PC-9 (cell line): Measurements from ENCODE around the gene THBD. TPM values are rescaled to one million over a fixed set of nuclear protein-coding genes. Genes with fewer than 3 reads are reported as not detected.

Source experiments
- BruUV-seq: library from RNA; stranded (reverse); fragments of 400-500 nt; replicated peaks from 2 replicates; lab custom pipeline; 2021; lab: Mats Ljungman, UMichigan
- CTCF ChIA-PET: fragments of 300-600 bp; sonication (Branson Sonifier 250); formaldehyde crosslinking; loops from one replicate; lab custom pipeline; 2022; ENCODE audit warnings: antibody characterized with exemption; lab: Charles Lee
- POLR2A ChIA-PET: fragments of 300-600 bp; sonication (Branson Sonifier 250); formaldehyde crosslinking; loops from one replicate; lab custom pipeline; 2022; ENCODE audit warnings: antibody characterized with exemption; ENCODE audit not compliant: unreplicated experiment; lab: Charles Lee
- DNase-seq, 2 experiments: peaks; one replicate each; pipeline versions ENCODE4 v3.0.0 to v3.0.0-alpha.2; 2015 to 2022; ENCODE audit warnings: mixed read lengths in 1 of 2
- H2AFZ ChIP-seq: fragments of 200-600 bp; sonication (generic); 2 replicates; pipeline ENCODE4 v1.8.1; 2017; ENCODE audit warnings: antibody characterized with exemption
- H3F3A ChIP-seq: fragments of 200-600 bp; sonication (generic); 2 replicates; pipeline ENCODE4 v1.8.1; 2017; ENCODE audit warnings: antibody characterized with exemption, mild to moderate bottlenecking, low read depth; ENCODE audit not compliant: insufficient read depth
- H3K27ac ChIP-seq: fragments of 200-600 bp; sonication (generic); 2 replicates; pipeline ENCODE4 v1.6.1; 2016; ENCODE audit warnings: mixed run types
- H3K27me3 ChIP-seq: fragments of 200-600 bp; sonication (generic); 2 replicates; pipeline ENCODE4 v1.6.1; 2016; ENCODE audit warnings: low read depth, mixed run types; ENCODE audit not compliant: insufficient read depth
- H3K36me3 ChIP-seq: fragments of 200-600 bp; sonication (generic); 2 replicates; pipeline ENCODE4 v1.6.1; 2016; ENCODE audit warnings: low read depth, mixed run types
- H3K4me1 ChIP-seq: fragments of 200-600 bp; sonication (generic); replicated peaks from 2 replicates; pipeline ENCODE4 v1.6.1; 2016; ENCODE audit warnings: mixed run types; ENCODE audit not compliant: insufficient read depth
- H3K4me2 ChIP-seq: fragments of 200-600 bp; sonication (generic); 2 replicates; pipeline ENCODE4 v1.6.1; 2017; ENCODE audit warnings: mixed run types
- H3K4me3 ChIP-seq: fragments of 200-600 bp; sonication (generic); 2 replicates; pipeline ENCODE4 v1.6.1; 2016; ENCODE audit warnings: mixed run types
- H3K79me2 ChIP-seq: fragments of 200-600 bp; sonication (generic); 2 replicates; pipeline ENCODE4 v1.6.1; 2017; ENCODE audit warnings: low read depth, mixed run types
- H3K9me2 ChIP-seq: fragments of 200-600 bp; sonication (generic); 2 replicates; pipeline ENCODE4 v1.8.1; 2017; ENCODE audit warnings: mild to moderate bottlenecking; ENCODE audit not compliant: insufficient read depth
- H3K9me3 ChIP-seq: fragments of 200-600 bp; sonication (generic); 2 replicates; pipeline ENCODE4 v1.8.1; 2016; ENCODE audit warnings: low read depth; ENCODE audit not compliant: insufficient read depth
- H4K20me1 ChIP-seq: fragments of 200-600 bp; sonication (generic); 2 replicates; pipeline ENCODE4 v1.8.1; 2017; ENCODE audit not compliant: insufficient read depth
- CTCF ChIP-seq: fragments of 200-600 bp; sonication (generic); conservative IDR thresholded peaks from 2 replicates; pipeline ENCODE4 v1.6.1; 2017; ENCODE audit warnings: mixed run types, antibody characterized with exemption, mild to moderate bottlenecking, moderate library complexity
- EZH2 ChIP-seq: fragments of 200-600 bp; sonication (generic); IDR thresholded peaks from 2 replicates; pipeline ENCODE4 v1.8.0; 2017; ENCODE audit warnings: antibody characterized with exemption, low read depth
- intact Hi-C: fragments of 100-400 bp; cut with micrococcal nuclease; formaldehyde crosslinking; loops from one replicate; pipeline ENCODE4 v1.10.0; 2022; ENCODE audit not compliant: unreplicated experiment
- total RNA-seq: library from RNA; stranded (reverse); gene quantifications from 2 replicates; pipeline ENCODE4 v1.2.3, GENCODE V29; 2021

Gene THBD
- total RNA-seq, 1 experiment from 2014 or later, result 1.7 TPM

GRCh38 chr20:23069108-23069507, 19.6 kb upstream of the THBD start:
- Histone ChIP-seq H3K9me2 (no peaks in the 10 kb centered on the region), H3F3A (no peaks in the 10 kb centered on the region), H4K20me1 (no peaks in the 10 kb centered on the region), H3K4me1 (no peaks in the 10 kb centered on the region), H3K79me2 (no peaks in the 10 kb centered on the region), H3K9me3 (no peaks in the 10 kb centered on the region), H3K4me2 (no peak overlapping the region), H3K27ac (no peak overlapping the region), H3K27me3 (no peaks in the 10 kb centered on the region), H2AFZ (no peak overlapping the region), H3K36me3 (no peaks in the 10 kb centered on the region), H3K4me3 (no peak overlapping the region)
- POLR2A ChIA-PET, result no interaction called here
- no peak for TF ChIP-seq EZH2
- no peak for TF ChIP-seq CTCF
- intact Hi-C loops, result no loop called here
- DNase-seq, result no peak
- CTCF ChIA-PET, result no interaction called here
- no TSS peak for BruUV-seq

GRCh38 chr20:23068283-23068682, 18.8 kb upstream of the THBD start:
- Histone ChIP-seq H3K9me2 (no peaks in the 10 kb centered on the region), H3K4me1 (no peaks in the 10 kb centered on the region), H3K79me2 (no peaks in the 10 kb centered on the region), H4K20me1 (no peaks in the 10 kb centered on the region), H3K9me3 (no peaks in the 10 kb centered on the region), H3K36me3 (no peaks in the 10 kb centered on the region), H3K4me3 (no peak overlapping the region), H2AFZ (no peak overlapping the region), H3F3A (no peaks in the 10 kb centered on the region), H3K27me3 (no peaks in the 10 kb centered on the region), H3K4me2 (no peak overlapping the region), H3K27ac (no peak overlapping the region)
- no TSS peak for BruUV-seq
- intact Hi-C loops, result no loop called here
- TF ChIP-seq EZH2, result no peak
- TF ChIP-seq CTCF, result no peak
- ChIA-PET CTCF (no interaction called here), POLR2A (no interaction called here)
- no peak for DNase-seq

DNA sequence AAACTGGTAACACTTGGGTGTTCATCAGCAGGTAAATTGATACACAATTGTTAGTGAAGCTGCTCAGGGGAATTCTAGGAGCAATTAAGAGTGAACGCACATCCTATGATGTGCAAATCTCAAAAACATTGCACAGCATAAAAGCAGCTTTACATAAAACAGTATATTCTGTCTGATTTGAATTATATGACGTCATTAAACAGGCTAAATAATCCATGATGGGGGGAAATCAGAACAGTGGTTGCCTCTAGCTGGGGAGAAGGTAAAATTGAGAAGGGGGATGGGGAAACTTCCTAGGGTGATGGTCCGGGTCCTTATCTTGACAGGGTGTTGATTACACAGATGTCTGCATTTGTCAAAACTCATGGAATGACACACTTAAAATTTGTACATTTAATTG, 17.3 kb upstream of the THBD start:
- no peak overlapping the region for H3K27ac ChIP-seq
- H3K4me1 ChIP-seq, result no peaks in the 10 kb centered on the region
- TF ChIP-seq CTCF (no peak), EZH2 (no peak)
- H3K79me2 ChIP-seq, result no peaks in the 10 kb centered on the region
- H3K4me3 ChIP-seq, result no peak overlapping the region
- no peak overlapping the region for H2AFZ ChIP-seq
- intact Hi-C loops, result no loop called here
- ChIA-PET CTCF (no interaction called here), POLR2A (no interaction called here)
- no peak for DNase-seq
- no peaks in the 10 kb centered on the region for H3K9me3 ChIP-seq
- BruUV-seq, result no TSS peak
- H3K4me2 ChIP-seq, result no peak overlapping the region
- no peaks in the 10 kb centered on the region for H3F3A ChIP-seq
- H4K20me1 ChIP-seq, result no peaks in the 10 kb centered on the region
- no peaks in the 10 kb centered on the region for H3K27me3 ChIP-seq
- H3K9me2 ChIP-seq, result no peaks in the 10 kb centered on the region
- H3K36me3 ChIP-seq, result no peaks in the 10 kb centered on the region
